GM19468 (cell line): Measurements from ENCODE around the gene DUSP16.
"Not testable (repeated sequence)": the region's sequence is repeated elsewhere in the genome, so short reads cannot be mapped to it uniquely, and the experiment has no call there.

Experiments used
- ATAC-seq: cut with Tn5 transposase; IDR thresholded peaks from one replicate; pipeline ENCODE4 v1.9.1; 2021; ENCODE audit warnings: mild to moderate bottlenecking, moderate library complexity, moderate number of reproducible peaks; ENCODE audit not compliant: unreplicated experiment; ENCODE audit errors: extremely low read depth

Gene DUSP16

DNA sequence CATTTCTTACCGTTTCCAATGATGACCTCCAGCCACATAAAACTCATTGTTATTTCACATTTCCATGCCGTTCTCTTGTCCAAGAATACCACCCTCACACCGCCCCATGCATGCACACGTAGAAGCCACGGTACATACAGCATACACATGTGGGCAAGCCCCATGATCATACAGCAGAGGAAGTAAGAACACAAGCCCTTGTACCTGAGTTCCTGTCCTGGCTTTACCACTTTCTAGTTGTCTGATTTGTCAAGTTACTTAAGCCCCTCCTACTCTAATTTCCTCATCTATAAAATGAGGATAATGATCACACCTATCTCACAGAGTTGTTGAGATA lies 59.9 kb downstream of the DUSP16 start:
- ATAC-seq, result no peak

DNA sequence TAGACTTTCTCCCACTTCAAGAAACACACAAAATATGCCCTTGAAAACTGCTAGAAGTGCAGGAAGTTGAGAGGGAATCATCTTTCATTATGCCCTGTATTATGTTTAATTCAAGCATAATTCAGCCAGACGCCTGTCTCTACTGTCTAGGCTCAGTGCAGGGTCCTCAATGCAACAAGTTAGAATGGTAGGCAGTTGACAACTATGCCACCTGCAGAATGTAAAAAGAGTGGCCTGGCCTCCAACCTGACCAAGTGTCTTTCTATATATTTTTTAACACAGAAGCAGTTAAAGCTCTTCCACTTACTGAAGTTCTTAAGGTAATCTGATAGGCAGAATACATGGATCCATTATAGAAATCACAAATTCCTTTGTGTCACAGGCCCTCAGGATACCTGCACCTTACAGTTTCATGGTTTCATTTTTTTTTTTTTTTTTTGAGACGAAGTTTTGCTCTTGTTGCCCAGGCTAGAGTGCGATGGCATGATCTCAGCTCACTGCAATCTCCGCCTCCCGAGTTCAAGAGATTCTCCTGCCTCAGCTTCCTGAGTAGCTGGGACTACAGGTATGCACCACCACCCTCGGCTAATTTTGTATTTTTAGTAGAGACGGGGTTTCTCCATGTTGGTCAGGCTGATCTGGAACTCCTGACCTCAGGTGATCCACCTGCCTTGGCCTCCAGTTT lies 60.4 kb downstream of the DUSP16 start:
- ATAC-seq, result not testable (repeated sequence)

DNA sequence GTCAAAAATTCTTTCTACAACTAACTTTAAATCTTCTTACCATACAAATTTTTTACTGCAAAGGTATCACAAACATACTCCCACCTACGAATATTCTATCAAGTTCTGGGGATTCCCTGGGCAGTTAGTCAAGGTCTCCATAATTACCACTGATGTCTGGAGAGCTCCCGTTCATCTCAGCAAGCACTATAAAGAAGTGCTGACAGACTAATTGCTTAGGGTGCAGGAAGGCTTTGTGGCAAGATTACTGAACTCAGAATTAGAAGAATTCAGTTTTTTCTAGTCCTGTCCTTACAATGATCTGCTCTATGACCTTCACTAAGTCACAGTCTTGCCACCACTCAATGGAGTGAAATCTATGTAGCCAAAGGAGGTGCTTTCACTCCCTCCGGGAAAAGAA lies 61.5 kb downstream of the DUSP16 start:
- no peak for ATAC-seq

DNA sequence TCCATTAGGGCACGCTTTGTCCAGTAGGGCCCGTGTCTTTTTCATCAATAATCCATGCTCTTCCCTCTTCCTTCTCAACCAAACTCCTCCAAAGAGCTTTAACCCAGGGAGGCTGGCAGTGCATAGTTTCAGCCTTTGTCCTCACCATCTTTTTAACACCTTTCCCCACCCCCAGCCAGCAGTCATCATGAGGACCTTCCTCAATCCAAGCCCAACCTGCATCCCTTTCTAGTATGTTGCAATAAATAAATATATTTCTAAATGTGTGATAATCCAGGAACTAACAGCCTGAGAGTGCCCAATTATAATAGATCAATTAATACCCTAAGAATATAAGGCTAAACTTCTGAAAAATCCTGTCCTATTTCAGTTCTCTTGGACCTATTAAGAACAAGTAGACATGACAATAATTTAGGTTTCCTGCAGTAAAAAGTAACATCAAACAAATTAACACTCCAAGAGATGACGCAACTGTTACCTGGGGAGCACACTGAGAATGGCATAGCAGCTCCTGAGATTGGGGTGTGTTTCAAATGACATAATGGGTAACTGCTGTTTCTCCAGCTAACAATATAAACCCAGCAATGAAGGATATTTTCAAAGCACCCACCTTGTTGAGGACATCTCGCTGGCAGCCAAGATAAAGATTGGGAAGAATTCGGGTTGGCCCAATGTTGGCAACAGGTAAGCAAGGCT lies 62.6 kb downstream of the DUSP16 start:
- no peak for ATAC-seq

DNA sequence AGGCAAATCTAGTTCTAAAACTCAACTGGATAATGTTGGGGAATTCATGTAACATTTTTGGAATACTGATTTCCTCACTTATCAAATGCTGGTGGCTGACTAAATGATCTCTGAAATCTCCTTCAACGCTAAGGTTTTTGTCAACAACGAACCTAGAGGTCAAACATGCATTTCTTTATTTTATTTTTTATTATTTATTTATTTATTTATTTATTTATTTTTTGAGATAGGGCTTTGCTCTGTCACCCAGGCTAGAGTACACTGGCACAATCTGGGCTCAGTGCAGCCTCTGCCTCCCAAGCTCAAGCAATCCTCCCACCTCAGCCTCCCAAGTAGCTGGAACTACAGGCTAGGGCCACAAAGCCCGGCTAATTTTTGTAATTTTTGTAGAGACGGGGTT lies 64.5 kb downstream of the DUSP16 start:
- ATAC-seq, result no peak

DNA sequence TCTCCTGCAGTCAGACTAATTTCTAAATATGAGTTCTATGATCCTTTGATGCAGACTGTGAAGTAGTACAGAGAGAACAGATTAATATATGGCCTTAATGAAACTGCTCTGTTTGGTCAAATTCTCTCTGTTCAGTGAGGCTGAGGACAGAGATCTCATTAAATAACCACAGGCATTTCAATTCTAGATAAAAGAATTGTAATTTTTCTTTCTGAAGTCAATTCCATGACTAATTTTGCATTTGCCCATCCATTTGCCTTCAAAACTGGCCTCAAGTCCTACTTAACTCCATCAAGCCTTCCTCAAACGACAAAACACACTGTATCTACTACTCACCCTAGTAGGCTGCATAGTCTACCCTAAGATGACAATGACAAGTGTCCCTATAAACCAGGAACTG lies 67.1 kb downstream of the DUSP16 start:
- no peak for ATAC-seq

DNA sequence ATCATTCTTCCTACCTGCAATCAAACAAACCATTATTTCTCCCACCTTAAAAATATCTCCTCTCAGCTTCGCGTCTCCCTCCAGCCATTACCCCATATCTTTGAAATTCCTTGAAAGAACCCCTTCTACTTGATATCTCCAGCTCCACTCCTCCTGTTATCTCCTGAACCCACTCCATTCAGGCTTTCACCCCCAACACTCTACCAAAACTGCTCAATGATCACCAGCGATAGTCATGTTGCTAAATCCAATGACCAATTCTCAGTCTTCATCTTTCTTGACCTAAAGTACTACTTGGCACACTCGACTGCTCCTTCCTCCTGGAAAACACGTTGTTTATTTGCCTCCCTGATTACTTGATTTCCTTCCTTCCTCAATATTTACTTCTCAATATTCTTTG lies 70.1 kb downstream of the DUSP16 start:
- ATAC-seq, result no peak

DNA sequence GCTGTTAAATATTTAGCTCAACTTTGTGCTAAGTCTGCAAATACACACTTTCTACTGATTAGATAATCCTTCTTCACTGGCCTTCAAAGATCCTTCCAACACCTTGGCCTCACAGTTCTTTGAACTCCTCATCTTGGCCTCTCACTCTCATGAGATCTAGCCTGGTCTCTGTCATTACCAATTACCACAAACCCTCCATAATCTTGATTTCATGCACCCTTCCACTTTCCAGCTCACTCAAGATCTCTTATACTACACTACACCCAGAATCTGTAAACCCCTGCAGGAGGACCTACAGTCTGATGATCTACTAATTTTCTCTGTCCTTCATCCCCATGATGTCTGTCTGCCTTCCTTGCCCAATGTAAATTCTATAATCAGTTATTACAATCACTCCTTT lies 71.1 kb downstream of the DUSP16 start:
- ATAC-seq, result no peak

DNA sequence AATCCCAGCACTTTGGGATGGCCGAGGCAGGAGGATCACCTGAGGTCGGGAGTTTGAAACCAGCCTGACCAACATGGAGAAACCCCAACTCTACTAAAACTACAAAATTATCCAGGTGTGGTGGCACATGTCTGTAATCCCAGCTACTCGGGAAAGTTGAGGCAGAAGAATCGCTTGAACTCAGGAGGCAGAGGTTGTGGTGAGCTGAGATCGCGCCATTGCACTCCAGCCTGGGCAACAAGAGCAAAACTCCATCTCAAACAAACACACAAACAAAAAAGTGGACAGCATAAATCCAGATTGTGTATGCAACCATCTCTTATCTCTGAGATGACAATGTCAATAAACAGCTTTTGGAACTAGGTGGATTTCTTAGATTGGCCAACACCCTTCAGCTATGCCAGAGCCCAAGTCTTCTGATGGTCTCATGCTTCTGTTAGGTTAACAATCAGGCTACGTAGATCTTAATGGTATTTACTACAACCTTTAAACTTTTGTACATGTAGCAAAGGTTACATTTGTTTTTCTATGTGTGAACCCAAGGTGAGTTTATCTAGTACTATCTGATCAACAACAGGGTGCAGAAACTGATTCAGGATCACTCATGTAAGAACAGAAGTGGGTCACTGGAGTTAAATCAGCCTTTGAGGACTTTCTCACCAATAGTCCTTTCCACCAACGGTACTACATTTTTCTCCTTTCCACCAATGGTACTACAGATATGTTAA lies 73.7 kb downstream of the DUSP16 start:
- ATAC-seq, result no peak

DNA sequence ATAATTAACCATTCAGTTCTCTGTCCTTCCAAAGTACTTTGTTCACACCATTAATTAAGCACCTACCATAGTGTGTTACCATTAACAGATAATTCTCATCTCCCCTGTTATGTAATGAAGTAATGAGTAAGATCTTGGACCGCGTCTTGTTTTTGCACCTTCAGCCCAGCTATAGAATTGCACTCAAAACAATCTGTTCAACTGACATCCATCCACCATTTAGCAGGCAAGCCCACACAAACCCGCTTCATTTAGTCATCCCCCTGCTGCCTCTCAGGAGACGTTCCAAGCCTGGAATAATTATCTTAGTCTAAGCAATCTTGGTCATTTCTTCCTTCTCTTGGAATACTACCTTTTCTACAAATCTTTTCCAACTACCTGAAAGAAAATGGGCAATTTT lies 74.4 kb downstream of the DUSP16 start:
- ATAC-seq, result no peak

DNA sequence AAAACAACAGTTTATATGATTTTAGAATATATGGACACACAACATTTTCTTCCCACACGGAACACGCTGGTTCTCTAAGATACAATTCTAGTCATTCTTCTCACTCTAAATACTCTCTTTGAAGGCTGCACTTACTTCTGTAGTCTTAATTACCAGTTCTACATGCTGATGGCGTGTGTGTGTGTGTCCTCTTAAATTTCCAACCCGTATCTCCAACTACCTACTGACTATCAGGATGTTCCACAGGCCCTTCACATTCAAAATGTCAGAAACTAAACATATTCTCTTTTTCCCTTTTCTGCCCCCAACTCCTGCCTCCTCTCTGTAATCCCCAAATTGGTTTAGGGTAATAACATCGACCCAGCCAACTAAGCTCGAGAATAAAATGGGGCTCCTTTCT lies 75.2 kb downstream of the DUSP16 start:
- ATAC-seq, result no peak

DNA sequence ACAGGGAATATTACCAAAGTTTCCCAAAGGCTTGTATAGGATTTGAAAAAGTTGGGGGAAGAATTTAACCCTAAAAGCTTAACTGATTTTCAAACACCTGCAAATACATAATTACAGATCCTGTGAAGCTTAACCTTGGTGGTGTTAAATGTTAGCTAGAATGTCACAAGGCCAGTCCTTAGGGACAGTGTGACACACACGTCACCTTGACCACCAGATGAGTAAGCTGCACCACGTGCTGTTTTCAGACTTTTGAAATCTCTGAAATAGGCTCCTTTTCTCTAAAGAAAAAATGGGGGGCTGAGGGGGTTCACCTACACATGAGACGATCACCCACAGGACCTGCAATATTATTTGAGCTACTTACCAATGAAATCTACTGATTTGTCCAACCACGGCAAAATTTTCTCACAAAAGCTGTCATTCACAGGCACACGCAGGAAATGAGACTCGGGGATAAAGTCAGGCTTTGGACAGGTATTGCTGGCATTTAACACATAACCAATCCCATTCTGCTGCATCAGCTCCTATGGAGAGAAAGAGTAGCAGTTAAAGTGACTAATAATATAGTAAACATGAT lies 75.9 kb downstream of the DUSP16 start:
- ATAC-seq, result no peak

DNA sequence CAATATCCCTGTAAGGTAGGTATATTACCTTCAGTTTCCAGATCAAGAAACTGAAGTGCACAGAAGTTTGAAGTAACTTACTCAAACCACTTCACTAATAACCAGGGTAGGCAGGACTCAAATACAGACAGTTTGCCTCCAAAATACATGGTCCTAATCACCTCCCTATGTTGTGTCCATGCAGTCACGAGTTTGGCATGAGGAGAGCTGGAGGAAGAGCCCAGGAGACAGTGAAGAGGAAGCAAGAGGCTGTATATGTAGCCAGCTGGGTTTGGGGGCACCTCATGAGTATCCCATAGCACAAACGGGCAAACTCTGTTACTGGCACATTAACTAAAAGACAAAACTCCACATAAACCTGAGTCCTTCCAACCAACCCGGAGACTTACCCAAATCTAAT lies 79.2 kb downstream of the DUSP16 start:
- ATAC-seq, result no peak

DNA sequence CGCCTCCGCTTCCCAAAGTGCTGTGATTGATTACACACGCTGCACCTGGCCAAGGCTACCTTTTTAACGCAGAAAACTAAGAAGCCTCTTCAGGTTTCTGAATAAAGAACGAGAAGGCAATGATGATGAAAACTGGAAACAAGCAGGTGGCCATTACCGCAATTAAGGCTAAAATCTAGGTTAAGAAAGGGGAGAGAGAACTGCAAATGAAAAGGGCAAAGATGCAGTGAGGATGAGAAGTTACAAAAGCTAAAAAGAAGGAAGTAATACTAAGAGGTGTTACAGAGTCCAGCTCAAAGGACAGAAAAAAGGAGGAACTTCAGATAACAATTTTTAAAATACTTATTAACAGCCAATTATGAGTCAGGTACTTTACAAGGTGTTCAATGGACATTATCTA lies 79.7 kb downstream of the DUSP16 start:
- ATAC-seq, result no peak

DNA sequence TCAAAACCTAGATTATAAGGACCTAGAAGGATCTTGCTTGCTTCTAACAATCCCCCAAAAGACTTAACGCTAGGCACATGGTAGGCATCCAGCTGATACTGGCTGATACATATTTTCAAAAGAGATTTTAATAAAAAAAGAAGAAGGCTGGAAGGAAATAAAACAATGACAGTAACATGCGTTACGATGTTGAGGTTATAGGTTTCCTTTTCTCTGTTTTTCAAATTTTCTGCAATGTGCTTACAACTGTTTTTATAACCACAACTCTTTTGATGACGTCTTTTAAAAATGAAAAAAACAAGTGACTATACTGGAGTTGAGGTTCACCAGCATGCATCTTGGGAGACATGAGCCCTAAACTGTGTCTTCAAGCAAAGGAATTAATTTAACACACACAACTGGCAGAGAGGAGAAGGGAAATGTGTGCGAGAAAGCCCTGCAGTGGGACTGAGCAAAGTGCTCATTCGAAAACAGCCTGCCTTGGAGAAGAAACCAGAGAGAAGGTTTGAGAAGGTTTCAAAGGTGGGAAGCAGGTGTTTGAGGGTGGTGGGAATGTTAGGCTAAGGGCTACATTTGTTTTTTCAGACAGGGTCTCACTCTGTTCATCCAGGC lies 80.4 kb downstream of the DUSP16 start:
- no peak for ATAC-seq

DNA sequence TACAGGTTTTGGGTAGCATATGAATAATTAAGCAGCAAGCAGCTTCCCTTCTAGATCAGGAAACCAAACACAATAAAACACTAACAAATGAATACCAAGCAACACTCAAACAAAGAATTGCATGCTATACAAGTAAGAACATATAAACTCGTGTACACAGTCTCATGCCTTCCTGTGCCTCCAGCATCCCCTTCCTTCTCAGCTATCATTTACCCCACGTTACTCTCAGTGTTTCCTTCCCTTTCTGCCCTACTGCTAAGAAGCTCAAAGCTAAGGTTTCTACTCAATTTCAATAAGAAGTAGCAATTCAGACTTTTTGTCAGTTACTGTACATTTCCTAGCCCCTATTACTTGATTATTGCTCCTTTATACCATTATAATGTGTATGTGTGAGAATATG lies 81.0 kb downstream of the DUSP16 start:
- no peak for ATAC-seq

DNA sequence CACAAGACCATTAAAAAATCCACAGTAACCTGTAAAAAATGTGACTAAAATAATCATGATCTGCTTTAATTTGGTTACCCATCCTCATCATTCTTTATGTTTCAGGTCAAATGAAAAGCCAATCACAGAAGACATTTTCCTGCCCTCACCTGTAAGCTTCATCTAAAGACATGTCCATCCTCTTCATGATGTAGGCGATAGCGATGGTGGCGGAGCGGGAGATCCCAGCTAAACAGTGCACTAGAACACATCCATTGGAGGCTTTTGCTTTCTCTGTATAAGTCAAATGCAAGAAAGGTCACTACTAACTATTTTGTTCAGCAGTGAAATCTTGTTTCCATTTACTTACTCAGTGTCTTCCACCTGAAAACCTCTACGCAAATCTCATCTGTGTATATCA lies 82.6 kb downstream of the DUSP16 start:
- ATAC-seq, result no peak

DNA sequence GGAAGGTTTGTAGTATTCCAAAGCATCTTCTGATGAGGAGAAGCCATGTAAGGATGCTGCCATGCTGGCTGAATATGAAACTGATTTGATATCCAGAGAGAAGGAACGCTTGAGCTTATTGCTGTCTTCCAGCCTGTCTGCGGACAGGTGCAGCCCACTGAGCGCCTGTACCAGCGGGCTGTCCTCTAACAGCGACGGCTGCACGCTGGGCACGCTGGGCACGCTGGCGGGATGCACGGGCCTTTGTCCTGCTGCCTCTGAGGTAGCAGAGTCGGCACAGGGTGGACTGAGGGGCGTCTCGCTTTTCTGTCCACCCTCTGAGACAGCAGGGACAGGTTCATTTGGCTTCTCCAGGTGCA lies 85.2 kb downstream of the DUSP16 start:
- ATAC-seq, result no peak

DNA sequence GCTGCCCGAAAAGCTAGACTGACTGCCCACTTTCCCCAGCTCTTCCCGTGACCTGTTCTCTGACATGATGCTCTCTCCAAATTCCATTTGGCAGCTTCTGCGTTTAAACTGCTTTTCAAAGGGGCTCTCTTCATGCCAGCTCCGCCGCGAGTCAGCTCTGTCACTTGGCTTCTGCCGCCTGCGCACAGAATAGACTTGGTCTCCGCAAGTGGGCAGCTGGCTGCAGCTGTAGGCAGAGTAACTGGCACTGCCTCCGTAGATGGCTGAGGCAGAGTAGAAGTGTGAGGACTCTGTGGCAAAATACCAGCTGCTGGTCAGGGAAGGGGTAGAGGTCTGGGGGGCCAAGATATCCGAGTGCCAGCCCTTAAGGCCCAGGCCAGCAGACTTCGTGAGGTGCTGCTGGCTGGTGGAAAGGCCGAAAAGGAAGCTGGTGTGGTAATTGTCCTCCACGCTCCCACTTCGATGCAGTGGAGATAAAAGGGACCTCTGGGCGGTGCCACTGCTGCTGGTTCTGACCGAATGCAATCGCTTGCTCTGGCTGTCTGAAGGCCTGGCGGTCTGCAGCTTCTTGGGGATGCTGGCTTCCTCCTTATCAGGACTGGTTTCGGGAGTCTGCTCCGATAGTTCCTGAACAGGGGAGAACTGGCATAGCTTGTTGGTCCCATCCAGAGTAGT lies 85.7 kb downstream of the DUSP16 start:
- no peak for ATAC-seq
